H9 (cell line): ENCODE results near the gene TEX26. TPM values are rescaled to one million over a fixed set of nuclear protein-coding genes. Genes with fewer than 3 reads are reported as not detected.

ENCODE experiments used
- DNase-seq: peaks from one replicate; pipeline ENCODE4 v3.0.0-alpha.2; 2017
- H2AFZ ChIP-seq: one replicate; pipeline ENCODE4 v1.6.1; 2013; ENCODE audit warnings: mild to moderate bottlenecking, low read length, control low read depth, moderate library complexity
- H2AK5ac ChIP-seq: 2 replicates; pipeline ENCODE4 v1.6.1; 2013; ENCODE audit warnings: low read length, control low read depth, mixed read lengths; ENCODE audit not compliant: insufficient read length
- H2BK120ac ChIP-seq: one replicate; pipeline ENCODE4 v1.6.1; 2013; ENCODE audit warnings: low read depth, mild to moderate bottlenecking, low read length, control low read depth, inconsistent platforms; ENCODE audit not compliant: poor library complexity, severe bottlenecking
- H2BK12ac ChIP-seq: 2 replicates; pipeline ENCODE4 v1.6.1; 2013; ENCODE audit warnings: low read length, control low read depth, mixed read lengths, low read depth; ENCODE audit not compliant: insufficient read length
- H2BK15ac ChIP-seq: 2 replicates; pipeline ENCODE4 v1.6.1; 2013; ENCODE audit warnings: low read depth, low read length, control low read depth
- H2BK20ac ChIP-seq: one replicate; pipeline ENCODE4 v1.6.1; 2013; ENCODE audit warnings: low read depth, mild to moderate bottlenecking, low read length, control low read depth, inconsistent platforms; ENCODE audit not compliant: poor library complexity, severe bottlenecking
- H2BK5ac ChIP-seq: 2 replicates; pipeline ENCODE4 v1.6.1; 2013; ENCODE audit warnings: low read length, control low read depth, mixed read lengths; ENCODE audit not compliant: insufficient read length
- H3K14ac ChIP-seq: 2 replicates; pipeline ENCODE4 v1.6.1; 2013; ENCODE audit warnings: low read length, control low read depth; ENCODE audit not compliant: insufficient read depth
- H3K18ac ChIP-seq: 2 replicates; pipeline ENCODE4 v1.6.1; 2013; ENCODE audit warnings: low read depth, mild to moderate bottlenecking, mixed read lengths, low read length, control low read depth; ENCODE audit not compliant: insufficient read length
- H3K23ac ChIP-seq: 2 replicates; pipeline ENCODE4 v1.6.1; 2013; ENCODE audit warnings: low read length, control low read depth, mixed read lengths, low read depth; ENCODE audit not compliant: insufficient read length
- H3K23me2 ChIP-seq: 2 replicates; pipeline ENCODE4 v1.6.1; 2013; ENCODE audit warnings: low read depth, mild to moderate bottlenecking, mixed read lengths, low read length, control low read depth; ENCODE audit not compliant: insufficient read length, poor library complexity, severe bottlenecking
- H3K27ac ChIP-seq: 2 replicates; pipeline ENCODE4 v1.5.1; 2013; ENCODE audit warnings: low read length, control low read depth, mixed read lengths, low read depth; ENCODE audit not compliant: insufficient read length
- H3K27me3 ChIP-seq: 2 replicates; pipeline ENCODE4 v1.6.1; 2013; ENCODE audit warnings: low read length, control low read depth, inconsistent platforms; ENCODE audit not compliant: insufficient read depth
- H3K4ac ChIP-seq: 2 replicates; pipeline ENCODE4 v1.6.1; 2013; ENCODE audit warnings: low read depth, mild to moderate bottlenecking, control low read depth, inconsistent platforms, low read length, moderate library complexity
- H3K4me1 ChIP-seq: 2 replicates; pipeline ENCODE4 v1.6.1; 2013; ENCODE audit warnings: low read length, control low read depth, inconsistent platforms; ENCODE audit not compliant: insufficient read depth
- H3K4me2 ChIP-seq: 2 replicates; pipeline ENCODE4 v1.6.1; 2013; ENCODE audit warnings: low read length, control low read depth, mixed read lengths; ENCODE audit not compliant: insufficient read length, insufficient read depth
- H3K56ac ChIP-seq: 2 replicates; pipeline ENCODE4 v1.6.1; 2013; ENCODE audit warnings: low read depth, mild to moderate bottlenecking, mixed read lengths, low read length, control low read depth; ENCODE audit not compliant: insufficient read length
- H3K79me1 ChIP-seq: 2 replicates; pipeline ENCODE4 v1.6.1; 2013; ENCODE audit warnings: low read depth, mild to moderate bottlenecking, moderate library complexity, low read length, control low read depth, inconsistent platforms; ENCODE audit not compliant: insufficient read depth, poor library complexity, severe bottlenecking
- H3K79me2 ChIP-seq: 2 replicates; pipeline ENCODE4 v1.6.1; 2013; ENCODE audit warnings: low read length, control low read depth, inconsistent platforms; ENCODE audit not compliant: insufficient read depth
- H3K9ac ChIP-seq: 2 replicates; pipeline ENCODE4 v1.6.1; 2013; ENCODE audit warnings: low read length, control low read depth, mixed read lengths; ENCODE audit not compliant: insufficient read length; ENCODE audit errors: extremely low read depth
- H3K9me3 ChIP-seq: one replicate; pipeline ENCODE4 v1.6.1; 2013; ENCODE audit warnings: low read depth, low read length, inconsistent platforms; ENCODE audit not compliant: control insufficient read depth
- H3T11ph ChIP-seq: one replicate; pipeline ENCODE4 v1.6.1; 2013; ENCODE audit warnings: mild to moderate bottlenecking, low read length, control low read depth, inconsistent platforms
- H4K20me1 ChIP-seq: one replicate; pipeline ENCODE4 v1.6.1; 2013; ENCODE audit not compliant: control insufficient read depth, insufficient read length, insufficient read depth
- H4K5ac ChIP-seq: 2 replicates; pipeline ENCODE4 v1.6.1; 2013; ENCODE audit warnings: low read depth, mild to moderate bottlenecking, mixed read lengths, low read length, control low read depth; ENCODE audit not compliant: insufficient read length
- H4K8ac ChIP-seq: replicated peaks from 2 replicates; pipeline ENCODE4 v1.6.1; 2013; ENCODE audit warnings: low read length, control low read depth, mixed read lengths, low read depth; ENCODE audit not compliant: insufficient read length
- H4K91ac ChIP-seq: 2 replicates; pipeline ENCODE4 v1.6.1; 2013; ENCODE audit warnings: low read depth, mild to moderate bottlenecking, moderate library complexity, mixed read lengths, low read length, control low read depth; ENCODE audit not compliant: insufficient read length
- H3K27ac Mint-ChIP-seq, 3 experiments: 2 replicates in 2 of 3; 3 replicates in 1 of 3; pipeline ENCODE4 v1.8.0; 2020 to 2021; ENCODE audit warnings: mixed read lengths in 3 of 3, mild to moderate bottlenecking in 1 of 3, moderate library complexity in 1 of 3
- H3K27me3 Mint-ChIP-seq: 2 replicates; pipeline ENCODE4 v1.8.0; 2021; ENCODE audit warnings: low read depth, mild to moderate bottlenecking, moderate library complexity, mixed read lengths
- H3K36me3 Mint-ChIP-seq, 3 experiments: 2 replicates in 2 of 3; 3 replicates in 1 of 3; pipeline ENCODE4 v1.8.0; 2020 to 2021; ENCODE audit warnings: low read depth in 3 of 3, mixed read lengths in 3 of 3; ENCODE audit not compliant: insufficient read depth in 1 of 3
- H3K4me1 Mint-ChIP-seq, 2 experiments: 2 replicates each; pipeline ENCODE4 v1.8.0; 2020; ENCODE audit warnings: mixed read lengths in 2 of 2
- H3K4me3 Mint-ChIP-seq, 2 experiments: 2 replicates in 1 of 2; 3 replicates in 1 of 2; pipeline ENCODE4 v1.8.0; 2020 to 2021; ENCODE audit warnings: mild to moderate bottlenecking in 2 of 2, mixed read lengths in 2 of 2, moderate library complexity in 1 of 2
- H3K9me3 Mint-ChIP-seq, 2 experiments: 2 replicates in 1 of 2; 3 replicates in 1 of 2; pipeline ENCODE4 v1.8.0; 2020; ENCODE audit warnings: mild to moderate bottlenecking in 2 of 2, mixed read lengths in 2 of 2, moderate library complexity in 1 of 2
- WGBS: extraction: QIAGEN DNeasy Blood & Tissue Kit; methylation state at CpG from one replicate; pipeline ENCODE4 v1.1.7; 2013; ENCODE audit warnings: missing lambda C conversion rate, low lambda C conversion rate, mixed read lengths; ENCODE audit not compliant: insufficient read length; ENCODE audit errors: extremely low coverage; 5-methylcytosine and 5-hydroxymethylcytosine counted together
- total RNA-seq: library from RNA; stranded (reverse); gene quantifications from 2 replicates; pipeline ENCODE4 v1.2.1, GENCODE V29; 2021
- TF ChIP-seq, protein P1 (sequence below): fragments of 200-600 bp; sonication (generic); conservative IDR thresholded peaks from 3 replicates; pipeline ENCODE4 v1.8.0; 2021; ENCODE audit warnings: antibody characterized with exemption, mild to moderate bottlenecking

Gene TEX26
- total RNA-seq, 1 experiment from 2014 or later = not detected

DNA sequence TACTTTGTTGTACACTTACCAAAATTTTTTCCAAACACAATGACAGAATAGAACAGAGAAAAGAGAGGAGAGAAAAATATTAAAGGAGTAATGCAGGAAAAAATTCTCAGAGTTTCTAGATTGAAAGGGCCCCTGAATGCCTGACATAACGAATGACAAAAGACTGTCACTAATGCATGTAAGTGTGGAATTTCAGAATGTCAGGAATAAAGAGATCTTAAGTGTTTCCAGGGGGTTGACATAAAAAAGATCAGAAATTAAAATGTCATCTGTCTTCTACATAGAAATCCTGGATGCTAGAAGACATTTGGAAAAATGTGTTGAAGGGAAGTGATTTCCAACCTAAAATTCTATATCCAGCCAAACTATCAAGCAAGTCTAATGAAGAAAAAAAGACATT is 27.2 kb downstream of the TEX26 start:
- Mint-ChIP-seq H3K4me3 (no peak overlapping the region), H3K4me1 (peaks cover 0 to 4% of the 10 kb centered on the region in 2 experiments; a peak in 1 of 4 replicates)

More for the DNA sequence above, 27.2 kb downstream of the TEX26 start:
- Histone ChIP-seq H3K23ac (no peak overlapping the region), H3K9me3 (no peaks in the 10 kb centered on the region), H3K9ac (no peak overlapping the region), H4K91ac (no peak overlapping the region), H3K27me3 (no peaks in the 10 kb centered on the region), H3K56ac (no peak overlapping the region), H3T11ph (no peak overlapping the region), H3K4me2 (no peak overlapping the region), H2AK5ac (no peak overlapping the region), H4K20me1 (no peaks in the 10 kb centered on the region), H2BK120ac (no peak overlapping the region), H2BK5ac (no peak overlapping the region), H4K8ac (no peak overlapping the region), H3K79me2 (no peaks in the 10 kb centered on the region), H4K5ac (no peak overlapping the region), H3K27ac (no peak overlapping the region), H3K23me2 (no peaks in the 10 kb centered on the region), H2AFZ (no peak overlapping the region), H3K18ac (no peak overlapping the region), H3K79me1 (no peaks in the 10 kb centered on the region), H2BK15ac (no peak overlapping the region), H2BK20ac (no peak overlapping the region), H3K4me1 (no peaks in the 10 kb centered on the region), H2BK12ac (no peak overlapping the region), H3K4ac (no peak overlapping the region), H3K14ac (no peak overlapping the region)
- Mint-ChIP-seq H3K36me3 (peaks cover 3 to 12% (median 4%) of the 10 kb centered on the region in 3 experiments; a peak in 2 of 7 replicates), H3K27ac (no peak overlapping the region), H3K27me3 (peaks cover 10% of the 10 kb centered on the region), H3K9me3 (peaks cover 16 to 19% of the 10 kb centered on the region in 2 experiments; a peak in 3 of 5 replicates)
- TF ChIP-seq, protein P1, sequence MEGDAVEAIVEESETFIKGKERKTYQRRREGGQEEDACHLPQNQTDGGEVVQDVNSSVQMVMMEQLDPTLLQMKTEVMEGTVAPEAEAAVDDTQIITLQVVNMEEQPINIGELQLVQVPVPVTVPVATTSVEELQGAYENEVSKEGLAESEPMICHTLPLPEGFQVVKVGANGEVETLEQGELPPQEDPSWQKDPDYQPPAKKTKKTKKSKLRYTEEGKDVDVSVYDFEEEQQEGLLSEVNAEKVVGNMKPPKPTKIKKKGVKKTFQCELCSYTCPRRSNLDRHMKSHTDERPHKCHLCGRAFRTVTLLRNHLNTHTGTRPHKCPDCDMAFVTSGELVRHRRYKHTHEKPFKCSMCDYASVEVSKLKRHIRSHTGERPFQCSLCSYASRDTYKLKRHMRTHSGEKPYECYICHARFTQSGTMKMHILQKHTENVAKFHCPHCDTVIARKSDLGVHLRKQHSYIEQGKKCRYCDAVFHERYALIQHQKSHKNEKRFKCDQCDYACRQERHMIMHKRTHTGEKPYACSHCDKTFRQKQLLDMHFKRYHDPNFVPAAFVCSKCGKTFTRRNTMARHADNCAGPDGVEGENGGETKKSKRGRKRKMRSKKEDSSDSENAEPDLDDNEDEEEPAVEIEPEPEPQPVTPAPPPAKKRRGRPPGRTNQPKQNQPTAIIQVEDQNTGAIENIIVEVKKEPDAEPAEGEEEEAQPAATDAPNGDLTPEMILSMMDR = no peak
- WGBS = no CpG with 5 or more reads among the region's 1 CpG
- DNase-seq = no peak
